HG03064 (cell line): ENCODE results near the gene RILPL1.
"Not testable (repeated sequence)": the region's sequence is repeated elsewhere in the genome, so short reads cannot be mapped to it uniquely, and the experiment has no call there.

Experiments used
- ATAC-seq: cut with Tn5 transposase; IDR thresholded peaks from one replicate; pipeline ENCODE4 v1.9.1; 2021; ENCODE audit warnings: low read depth; ENCODE audit not compliant: unreplicated experiment

Gene RILPL1

DNA sequence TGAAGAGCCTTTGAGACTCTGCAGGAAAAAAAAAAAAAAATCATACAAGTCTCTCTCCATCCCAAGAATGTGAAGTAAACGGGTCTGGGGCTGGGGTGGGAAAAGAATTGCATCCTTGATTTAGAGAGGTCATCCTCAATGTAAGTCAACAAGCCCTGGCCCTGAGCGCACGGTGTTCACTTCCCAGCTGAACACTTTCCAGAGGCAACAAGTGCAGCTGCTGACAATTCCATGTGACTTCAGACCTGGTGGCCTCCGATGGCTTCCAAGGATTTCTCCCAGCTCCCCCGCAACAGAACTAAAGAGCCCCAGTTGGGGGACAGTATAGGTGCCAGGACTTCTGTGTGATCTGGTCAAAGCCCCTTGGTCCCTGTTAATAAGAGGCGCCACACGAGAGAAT, 2.4 kb downstream of the RILPL1 start:
- no peak for ATAC-seq

DNA sequence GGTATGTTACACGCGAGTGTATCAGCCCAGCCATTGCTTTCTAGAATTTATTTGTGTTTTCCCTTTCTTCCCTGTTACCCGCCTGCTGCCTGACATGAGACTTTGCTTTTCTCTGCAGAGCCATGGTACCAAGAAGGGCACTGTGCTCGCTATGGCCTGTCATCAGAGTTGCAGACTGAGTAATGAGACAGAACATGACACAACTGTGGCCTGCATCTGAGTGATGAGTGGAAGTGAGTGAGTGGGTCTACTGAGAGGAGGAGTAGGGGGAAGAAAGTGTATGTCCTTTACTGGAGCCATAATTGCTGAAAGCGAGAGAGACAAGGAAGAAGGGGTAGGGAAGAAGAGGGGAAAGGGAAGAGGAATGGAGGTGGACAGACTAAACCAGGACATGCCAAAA, 2.9 kb downstream of the RILPL1 start:
- no peak for ATAC-seq

DNA sequence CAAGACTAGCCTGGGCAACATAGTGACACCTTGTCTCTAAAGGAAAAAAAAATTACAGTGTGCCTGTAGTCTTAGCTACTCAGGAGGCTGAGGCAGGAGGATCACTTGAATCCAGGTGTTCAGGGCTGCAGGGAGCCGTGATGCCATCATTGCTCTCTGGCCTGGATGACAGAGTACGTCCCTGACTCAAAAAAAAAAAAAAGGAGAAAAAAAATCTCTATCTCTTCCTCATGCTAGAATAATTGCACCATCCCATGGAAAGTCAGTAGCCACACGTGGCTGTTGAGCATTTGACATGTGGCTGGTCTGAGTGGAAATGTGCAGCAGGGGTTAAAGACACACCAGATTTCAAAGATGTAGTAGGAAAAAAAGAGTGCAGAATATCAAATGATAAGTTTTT, 3.8 kb downstream of the RILPL1 start:
- ATAC-seq: no peak

DNA sequence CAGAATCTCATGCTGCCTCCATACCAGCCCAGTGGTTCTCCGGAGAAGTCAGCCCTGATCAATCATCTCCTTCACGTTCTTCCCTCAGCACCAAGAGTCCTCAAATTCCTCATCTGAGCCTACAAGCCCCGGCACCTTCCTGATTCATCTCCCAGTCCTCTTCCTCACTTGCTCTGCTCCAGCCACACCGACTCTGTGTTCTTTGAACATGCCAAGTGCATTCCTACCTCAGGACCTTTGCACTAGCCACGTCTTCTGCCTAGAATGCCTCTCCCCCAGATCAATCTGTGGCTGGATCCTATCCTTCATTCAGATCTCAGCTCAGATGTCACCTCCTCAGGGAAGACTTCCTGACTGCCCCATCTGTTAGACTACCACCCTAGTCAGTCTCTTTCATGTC, 4.7 kb downstream of the RILPL1 start:
- ATAC-seq: no peak

DNA sequence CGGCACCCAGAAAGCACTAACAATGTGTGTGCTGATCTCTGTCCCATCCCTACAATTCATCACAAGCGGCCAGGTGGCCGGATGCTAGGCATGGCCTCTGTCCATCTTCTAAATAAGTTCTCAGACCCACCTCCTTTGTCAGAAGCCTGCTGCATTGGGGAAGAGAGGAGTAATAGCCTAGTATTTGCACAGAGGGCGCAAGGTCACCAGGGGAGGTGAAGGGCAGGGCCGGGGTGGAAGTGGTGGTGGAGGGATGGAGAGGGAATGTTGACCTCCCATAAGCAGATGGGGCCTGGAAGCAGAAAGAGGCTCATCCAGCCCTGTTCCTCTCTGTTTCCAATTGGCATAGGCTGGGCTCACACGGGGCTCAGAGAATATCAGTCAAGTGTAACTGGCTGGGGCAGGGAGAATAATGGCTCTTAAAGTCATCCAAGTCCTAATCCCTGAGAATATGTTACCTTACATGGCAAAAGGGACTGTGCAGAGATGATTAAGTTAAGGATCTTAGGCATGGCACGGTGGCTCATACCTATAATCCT, 6.9 kb downstream of the RILPL1 start:
- ATAC-seq: no peak

DNA sequence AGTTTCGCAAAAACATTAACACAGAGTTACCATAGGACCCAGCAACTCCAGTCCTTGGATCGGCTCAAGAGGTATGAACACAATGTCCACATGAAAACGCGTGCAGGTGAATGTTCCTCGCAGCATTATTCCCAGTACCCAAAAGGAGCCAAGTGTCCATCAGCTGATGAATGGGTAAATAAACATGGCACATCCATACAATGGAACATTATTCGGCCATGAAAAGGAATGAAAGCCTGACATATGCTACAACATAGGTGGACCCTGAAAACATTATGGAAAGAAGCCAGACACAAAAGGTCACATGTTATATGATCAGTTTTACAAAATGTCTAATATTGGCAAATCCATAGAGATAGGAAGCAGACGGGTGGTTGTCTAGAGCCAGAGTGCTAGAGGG, 9.1 kb downstream of the RILPL1 start:
- no peak for ATAC-seq

DNA sequence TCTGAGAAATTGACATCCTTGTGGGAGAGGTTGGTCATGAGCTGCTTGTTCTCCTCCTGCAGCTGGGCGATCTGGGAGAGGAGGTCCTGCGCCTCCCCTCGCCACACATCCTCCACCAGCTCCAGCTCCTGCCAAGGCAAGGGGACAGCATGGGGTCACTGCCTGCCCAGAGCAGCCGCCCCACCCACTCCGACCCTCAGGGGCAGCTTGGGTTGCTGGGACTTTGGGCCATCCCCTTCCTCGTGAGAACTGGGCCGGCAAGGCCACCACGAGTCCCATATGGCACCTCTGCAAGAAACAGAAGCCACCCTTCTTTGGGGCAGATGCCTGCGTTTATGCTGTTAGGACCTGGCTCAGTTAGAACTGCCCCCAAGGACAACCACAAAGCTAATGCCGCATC, 10.0 kb downstream of the RILPL1 start:
- no peak for ATAC-seq

DNA sequence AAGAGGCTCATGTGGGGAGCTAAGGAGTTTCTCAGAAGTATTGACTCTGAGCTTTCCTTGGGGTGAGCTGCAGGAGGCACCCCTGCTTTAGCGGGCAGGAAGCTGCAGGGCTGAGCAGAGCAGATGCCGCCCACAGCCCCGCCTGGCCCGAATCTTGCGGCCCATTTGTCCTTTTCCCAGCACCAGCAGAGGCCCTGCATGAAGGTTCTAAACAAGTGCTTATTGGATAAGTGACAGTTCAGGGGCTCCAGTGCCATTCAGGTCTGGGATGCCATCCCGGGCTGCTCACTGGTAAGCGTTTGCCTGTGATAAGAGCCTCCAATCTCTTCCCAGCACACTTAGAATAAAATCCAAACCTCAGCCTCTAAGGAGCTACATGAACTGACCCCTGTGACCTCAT, 11.4 kb downstream of the RILPL1 start:
- ATAC-seq: no peak

DNA sequence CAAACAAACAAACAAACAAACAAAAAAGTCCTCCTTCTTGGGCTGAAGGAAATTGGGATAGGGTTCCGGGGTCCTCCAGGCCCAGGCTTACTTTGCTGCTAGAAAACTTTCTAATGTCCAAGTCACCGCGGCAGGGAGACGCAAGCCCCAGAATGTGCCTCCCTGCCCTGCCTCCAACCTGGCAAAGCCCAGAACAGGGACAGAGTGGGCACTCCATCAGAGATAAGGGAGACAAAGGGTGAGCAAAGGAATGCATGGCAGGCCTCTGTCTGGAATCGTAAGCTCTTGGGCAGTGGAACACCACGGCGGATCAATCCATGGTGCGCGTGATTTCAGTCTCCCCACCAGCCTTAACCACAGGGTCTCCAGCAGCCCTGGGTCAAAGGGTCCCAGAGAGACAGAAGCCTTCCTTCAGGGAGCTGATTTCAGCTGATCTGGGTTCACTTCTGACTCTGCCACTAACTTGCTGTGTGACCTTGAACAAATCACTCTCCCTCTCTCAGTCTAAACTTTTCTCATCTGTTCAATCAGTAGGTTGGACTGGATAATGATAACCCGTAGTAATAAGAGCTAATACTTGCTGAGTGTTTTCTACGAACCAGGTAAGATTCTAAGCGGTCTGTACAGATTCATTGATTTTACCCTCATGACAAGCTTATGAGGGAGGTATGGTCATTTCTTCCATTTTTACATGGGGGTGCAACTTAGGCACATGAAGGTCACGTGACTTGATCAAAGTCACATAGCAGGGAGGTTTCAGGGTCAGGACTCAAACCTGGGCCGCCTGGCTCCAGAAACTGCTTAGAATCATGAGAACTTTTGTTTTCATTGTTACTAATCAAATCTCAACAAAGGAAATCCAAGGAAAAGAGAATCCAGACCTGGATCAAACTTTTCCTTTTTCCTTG, 12.7 kb downstream of the RILPL1 start:
- no peak for ATAC-seq

DNA sequence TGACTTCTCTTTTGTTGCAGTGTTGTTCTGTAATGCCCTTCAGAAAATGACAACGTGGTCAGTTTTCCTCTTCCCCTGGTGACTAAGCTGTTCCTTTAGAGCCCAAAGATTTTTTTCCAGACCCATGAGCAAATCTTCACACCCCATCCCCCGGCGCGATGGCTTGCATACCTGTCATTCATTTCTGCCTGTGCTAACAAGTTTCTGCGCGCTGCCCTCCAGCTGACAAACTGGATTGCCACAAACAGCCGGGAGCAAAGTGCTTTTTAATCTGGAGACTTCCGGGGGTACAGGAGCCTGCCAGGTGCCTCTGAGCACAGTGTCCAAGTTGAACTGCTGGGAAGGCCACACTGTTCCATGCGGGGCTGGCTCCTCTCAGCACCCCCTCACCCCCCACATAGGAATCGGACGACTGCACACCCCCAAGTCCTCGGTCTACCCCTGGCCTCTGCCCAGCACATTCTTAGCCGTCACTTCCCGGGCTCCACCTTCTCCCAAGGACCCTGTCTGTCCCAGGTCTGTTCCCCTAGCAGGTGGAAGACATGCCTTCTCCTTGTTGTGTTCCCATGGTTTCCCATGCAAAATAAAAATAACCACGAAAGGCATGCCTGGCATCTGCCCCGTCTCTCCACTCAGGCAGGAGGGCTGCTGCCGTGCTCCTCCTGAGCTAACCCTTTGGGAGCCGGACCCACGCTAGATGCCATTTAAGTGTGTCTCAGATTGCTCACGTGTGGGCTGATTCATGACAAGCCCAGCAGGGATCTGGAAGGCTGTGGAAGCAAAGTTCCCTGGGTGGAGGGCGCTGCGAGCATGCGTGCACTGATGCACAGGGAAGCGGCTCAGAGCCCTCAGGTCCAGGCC, 14.1 kb downstream of the RILPL1 start:
- no peak for ATAC-seq

DNA sequence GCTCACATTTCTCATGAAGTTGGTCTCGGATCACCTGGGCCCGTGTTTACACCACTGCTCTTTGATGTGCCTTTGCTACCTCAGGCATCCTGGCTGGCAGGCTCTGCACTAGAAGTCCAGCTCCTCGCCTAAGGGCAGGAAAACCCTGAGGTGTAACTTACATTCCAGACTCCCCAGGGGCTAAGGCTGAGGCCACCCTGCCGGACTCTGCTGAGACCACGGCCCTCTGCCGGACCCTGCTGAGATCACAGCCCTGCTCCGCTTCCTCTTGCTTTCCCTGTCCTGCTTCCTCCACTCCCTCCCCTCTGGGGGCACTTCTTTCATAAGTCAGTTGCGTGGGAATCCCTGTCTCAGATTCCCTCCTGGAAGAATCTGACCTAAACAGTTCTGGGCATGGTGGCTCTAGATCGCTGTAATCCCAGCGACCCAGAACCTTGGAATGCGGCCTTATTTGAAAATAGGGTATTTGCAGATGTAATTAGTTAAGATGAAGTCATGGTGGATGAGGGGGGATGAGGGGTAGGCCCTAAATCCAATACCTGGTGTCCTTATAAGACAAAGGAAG, 17.2 kb downstream of the RILPL1 start:
- no peak for ATAC-seq

DNA sequence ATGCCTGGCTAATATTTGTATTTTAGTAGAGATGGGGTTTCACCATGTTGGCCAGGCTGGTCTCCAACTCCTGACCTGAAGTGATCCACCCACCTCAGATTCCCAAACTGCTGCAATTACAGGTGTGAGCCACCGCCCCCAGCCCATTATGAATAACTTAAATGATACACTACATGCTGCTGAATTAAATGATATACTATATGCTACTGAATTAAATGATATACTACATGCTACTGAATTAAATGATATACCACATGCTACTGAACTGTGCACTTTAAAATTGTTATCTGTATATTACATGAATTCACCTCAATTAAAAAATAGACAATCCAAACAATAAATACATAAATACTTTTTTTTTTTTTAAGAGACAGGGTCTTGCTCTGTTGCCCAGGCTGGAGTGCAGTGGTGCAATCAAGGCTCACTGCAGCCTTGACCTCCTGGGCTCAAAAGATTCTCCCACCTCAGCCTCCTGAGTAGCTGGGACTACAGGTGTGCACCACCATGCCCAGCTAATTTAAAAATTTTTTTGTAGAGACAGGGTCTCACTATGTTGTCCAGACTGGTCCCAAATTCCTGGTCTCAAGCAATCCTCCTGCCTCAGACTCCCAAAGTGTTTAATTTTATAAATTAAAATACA, 18.8 kb downstream of the RILPL1 start:
- ATAC-seq: not testable (repeated sequence)

DNA sequence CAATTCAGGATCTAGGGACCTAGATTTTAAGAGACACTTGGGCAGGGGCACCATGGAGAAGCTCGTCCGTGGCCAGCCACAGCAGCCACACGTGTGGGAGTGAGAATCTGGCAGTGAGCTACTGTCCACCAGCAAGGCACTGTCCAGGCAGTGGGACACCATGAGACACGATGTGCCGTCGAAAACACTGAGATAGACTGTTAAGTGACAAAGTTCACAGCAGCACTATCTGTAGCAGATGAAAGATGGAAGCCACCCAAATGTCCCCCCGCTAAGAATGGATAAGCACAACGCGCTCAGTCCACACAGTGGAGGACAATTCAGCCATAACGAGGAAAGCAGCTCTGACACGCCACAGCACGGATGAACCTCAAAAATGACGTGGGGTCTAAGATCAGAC, 19.7 kb downstream of the RILPL1 start:
- no peak for ATAC-seq

DNA sequence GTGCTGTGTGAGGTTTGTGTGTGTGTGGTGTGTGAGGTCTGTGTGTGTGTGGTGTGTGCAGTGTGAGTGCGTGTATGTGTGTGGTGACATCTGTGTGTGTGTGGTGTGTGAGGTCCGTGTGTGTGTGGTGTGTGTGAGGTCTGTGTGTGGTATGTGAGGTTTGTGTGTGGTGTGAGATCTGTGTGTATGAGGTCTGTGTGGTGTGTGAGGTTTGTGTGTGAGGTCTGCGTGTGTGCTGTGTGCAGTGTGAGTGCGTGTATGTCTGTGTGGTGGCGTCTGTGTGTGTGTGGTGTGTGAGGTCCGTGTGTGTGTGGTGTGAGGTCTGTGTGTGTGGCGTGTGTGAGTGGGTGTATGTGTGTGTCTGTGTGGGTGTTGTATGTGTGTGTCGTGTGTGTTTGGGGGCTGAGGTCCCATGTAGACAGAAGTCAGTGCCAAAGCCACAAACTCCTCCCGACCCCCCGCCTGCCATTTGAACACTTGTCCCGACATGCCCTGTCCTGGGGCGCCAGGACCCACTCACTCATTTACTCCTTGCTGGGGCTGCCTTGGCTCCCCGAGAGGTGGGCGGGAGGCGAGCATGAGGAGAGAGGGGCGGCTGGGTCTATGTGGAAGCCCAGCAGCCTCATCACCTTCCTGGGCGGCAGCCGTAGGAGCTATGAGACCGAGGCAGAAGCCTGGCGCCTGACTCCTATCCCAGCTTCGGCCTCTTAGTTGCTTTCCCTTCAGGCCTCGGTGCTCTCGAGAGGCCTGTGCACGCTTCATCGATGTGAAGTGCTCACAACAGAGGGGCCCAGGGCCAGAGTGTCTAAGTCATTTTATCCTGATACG, 20.5 kb downstream of the RILPL1 start:
- no peak for ATAC-seq

DNA sequence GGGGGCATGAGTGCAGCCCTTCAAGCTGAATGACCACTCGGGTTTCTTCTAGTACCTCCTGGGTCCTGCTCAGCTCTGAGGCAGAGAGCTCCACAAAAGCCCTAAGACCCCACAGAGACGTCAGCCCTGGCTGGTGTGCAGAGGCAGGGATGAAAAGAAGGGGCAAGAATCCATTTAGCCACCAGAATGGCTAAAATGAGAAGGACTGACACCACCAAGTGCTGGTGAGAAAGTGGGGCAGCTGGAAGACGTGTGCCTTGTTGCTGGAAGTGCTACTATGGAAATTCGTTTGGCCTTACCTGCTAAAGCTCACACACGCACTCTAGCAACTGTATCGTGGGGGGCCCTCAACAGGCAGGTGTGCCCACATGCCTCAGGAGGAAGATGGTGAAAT, 26.7 kb downstream of the RILPL1 start:
- ATAC-seq: no peak

DNA sequence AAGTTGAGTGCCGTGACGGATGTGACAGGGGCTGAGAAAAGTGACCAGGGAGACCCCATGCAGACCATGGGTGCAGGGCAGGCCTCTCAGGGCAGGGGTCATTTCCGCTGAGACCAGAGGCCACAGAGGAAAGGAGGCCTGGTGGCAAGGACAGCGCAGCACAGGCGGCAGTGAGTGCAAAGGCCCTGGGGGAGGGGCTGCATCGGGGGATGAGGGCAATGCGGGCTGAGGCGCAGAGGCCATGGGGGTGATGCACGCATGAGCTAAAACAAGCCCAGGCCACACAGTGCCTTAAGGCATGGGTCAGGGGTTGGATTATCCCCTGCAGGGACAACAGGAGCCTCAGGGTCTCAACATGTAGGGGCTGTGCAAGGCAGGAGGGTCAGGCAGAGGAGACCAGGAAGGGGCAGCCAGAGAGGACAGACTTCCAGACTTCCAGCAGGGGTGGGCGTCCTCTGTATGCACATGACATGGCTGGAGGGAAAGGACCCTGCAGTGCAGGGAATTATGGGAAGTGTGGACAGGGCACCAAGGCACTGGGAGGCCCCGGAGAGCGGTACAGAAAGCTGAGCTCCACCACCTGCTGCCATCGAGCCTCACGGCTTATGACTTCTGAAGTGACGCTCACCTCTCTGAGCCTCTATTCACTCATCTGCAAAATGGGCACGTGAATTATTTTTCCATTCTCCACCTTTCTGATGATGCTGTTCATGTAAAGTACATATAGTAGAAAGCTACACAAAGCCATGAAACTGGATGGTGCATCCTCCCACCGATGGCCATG, 27.3 kb downstream of the RILPL1 start:
- no peak for ATAC-seq

DNA sequence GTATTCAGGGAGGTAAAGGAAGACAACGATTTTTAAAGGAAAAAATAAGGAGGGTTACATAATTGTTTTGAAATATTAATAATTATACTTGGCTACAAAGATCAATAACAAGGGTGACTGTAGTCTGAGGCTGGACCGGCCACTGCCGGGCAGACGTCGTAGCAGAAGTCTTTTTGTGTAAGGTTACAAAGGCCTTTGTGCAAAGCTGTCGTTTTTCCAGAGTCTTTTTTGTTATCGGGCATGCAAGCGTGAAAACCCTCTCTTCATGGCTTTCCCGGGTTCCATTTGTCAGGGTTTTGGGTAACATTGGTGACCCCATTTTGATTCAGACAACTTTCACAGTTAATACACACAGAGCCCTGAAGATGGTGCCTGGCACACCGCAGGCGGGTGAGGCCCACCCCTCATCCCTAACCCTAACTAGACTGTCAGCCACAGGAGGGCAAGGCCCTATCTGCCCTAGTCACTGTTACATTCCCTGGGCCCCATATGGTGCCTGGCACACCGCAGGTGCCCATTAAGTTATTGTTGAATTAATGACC, 31.3 kb downstream of the RILPL1 start:
- ATAC-seq: no peak

DNA sequence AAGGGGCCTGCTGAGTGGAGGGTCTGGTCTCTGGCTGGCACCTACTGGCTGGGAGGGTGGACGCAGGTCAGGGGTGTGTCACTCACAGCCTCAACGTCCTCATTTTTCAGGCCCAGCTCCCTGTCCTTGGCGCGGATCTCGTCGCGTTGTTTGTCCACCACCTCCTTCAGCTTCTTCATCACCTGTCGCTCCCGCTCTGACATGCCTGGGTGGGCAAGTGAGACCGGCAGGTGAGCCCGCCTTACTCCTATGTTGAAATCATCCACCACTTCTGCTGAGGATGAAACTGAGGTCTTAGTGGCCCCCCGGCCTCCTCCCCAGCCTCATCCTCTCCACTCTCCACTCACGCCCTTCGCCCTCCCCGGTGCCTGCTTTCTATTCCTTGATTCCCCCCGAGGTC, 34.2 kb downstream of the RILPL1 start:
- no peak for ATAC-seq
